Measurements from ENCODE around the gene RNPEPL1. TPM values are rescaled to one million over a fixed set of nuclear protein-coding genes. Genes with fewer than 3 reads are reported as not detected.
A peak's percentile ranks its signal among the peaks of the same experiment; 100 is the strongest.

RNPEPL1 gene
- total and polyA plus RNA-seq, 2 experiments from 2014 or later, result 6.0 to 21.0 TPM

GRCh38 chr2:240584486-240585031 is 16.3 kb downstream of the RNPEPL1 start (continued):
- TF ChIP-seq ZNF462 (CRISPR knock-in tag; IDR thresholded peaks at IDR 0.05) (no peak), STAT1 (IDR thresholded peaks at IDR 0.05; ENCODE audit: unreplicated experiment) (no peak), CTCF (conservative IDR thresholded peaks at IDR 0.05; ENCODE audit: low read depth in 2 of 2) (no peak), EZH2 (IDR thresholded peaks at IDR 0.05; ENCODE audit: low read depth, unreplicated experiment) (no peak), ZNF331 (CRISPR knock-in tag; IDR thresholded peaks at IDR 0.05; ENCODE audit: low read depth) (no peak), ZNF114 (CRISPR knock-in tag; IDR thresholded peaks at IDR 0.05) (no peak)

GRCh38 chr2:240585101-240585500 is 16.8 kb downstream of the RNPEPL1 start:
- ATAC-seq, result no peak
- Histone ChIP-seq H3K4me1 (ENCODE audit: insufficient read depth) (peaks cover 20% of the 10 kb centered on the region), H4K20me1 (replicated peaks; ENCODE audit: insufficient read depth) (peaks cover 38% of the 10 kb centered on the region), H3K79me2 (replicated peaks; ENCODE audit: insufficient read depth) (peaks cover 81% of the 10 kb centered on the region), H3K9me2 (ENCODE audit: insufficient read depth) (no peaks in the 10 kb centered on the region), H3K27ac (ENCODE audit: low read depth) (no peak overlapping the region), H3K27me3 (ENCODE audit: insufficient read depth) (no peaks in the 10 kb centered on the region), H3K4me2 (peak overlapping the region; percentile 97), H3K36me3 (ENCODE audit: insufficient read depth) (no peaks in the 10 kb centered on the region), H3K4me3 (peak overlapping the region; percentile 94), H2AFZ (no peak overlapping the region), H3F3A (replicated peaks; ENCODE audit: low read depth) (0 out of 2 replicates have a peak, but pooled peaks cover 2% of the 10 kb centered on the region)
- Mint-ChIP-seq H3K27ac (no peak overlapping the region), H3K4me1 (peaks cover 40% of the 10 kb centered on the region), H3K9me3 (no peaks in the 10 kb centered on the region), H3K4me3 (peak overlapping the region; percentile 96), H3K36me3 (ENCODE audit: low read depth) (peaks cover 6% of the 10 kb centered on the region; the same call in 2 of the 3 replicates), H3K27me3 (ENCODE audit: insufficient read depth, low read depth, poor library complexity) (peaks cover 20% of the 10 kb centered on the region)
- TF ChIP-seq POLR2AphosphoS5 (IDR thresholded peaks at IDR 0.05; ENCODE audit: low read depth) (no peak), STAT1 (IDR thresholded peaks at IDR 0.05; ENCODE audit: unreplicated experiment) (no peak), ZNF114 (CRISPR knock-in tag; IDR thresholded peaks at IDR 0.05) (no peak), JUNB (IDR thresholded peaks at IDR 0.05; ENCODE audit: unreplicated experiment) (no peak)
- no peak for DNase-seq (ENCODE audit: low spot score)
